GM12874 (cell line): ENCODE measurements around the gene SLC6A6.

ENCODE experiments used
- TF ChIP-seq, protein P1 (sequence below): IDR thresholded peaks from 2 replicates; pipeline ENCODE4 v1.5.1; 2011; ENCODE audit warnings: low read depth, mild to moderate bottlenecking, control low read depth, low read length, moderate library complexity; ENCODE audit not compliant: insufficient read depth

The SLC6A6 gene

GRCh38 chr3:14424711-14425580, 22.5 kb downstream of the SLC6A6 start:
- TF ChIP-seq, protein P1, sequence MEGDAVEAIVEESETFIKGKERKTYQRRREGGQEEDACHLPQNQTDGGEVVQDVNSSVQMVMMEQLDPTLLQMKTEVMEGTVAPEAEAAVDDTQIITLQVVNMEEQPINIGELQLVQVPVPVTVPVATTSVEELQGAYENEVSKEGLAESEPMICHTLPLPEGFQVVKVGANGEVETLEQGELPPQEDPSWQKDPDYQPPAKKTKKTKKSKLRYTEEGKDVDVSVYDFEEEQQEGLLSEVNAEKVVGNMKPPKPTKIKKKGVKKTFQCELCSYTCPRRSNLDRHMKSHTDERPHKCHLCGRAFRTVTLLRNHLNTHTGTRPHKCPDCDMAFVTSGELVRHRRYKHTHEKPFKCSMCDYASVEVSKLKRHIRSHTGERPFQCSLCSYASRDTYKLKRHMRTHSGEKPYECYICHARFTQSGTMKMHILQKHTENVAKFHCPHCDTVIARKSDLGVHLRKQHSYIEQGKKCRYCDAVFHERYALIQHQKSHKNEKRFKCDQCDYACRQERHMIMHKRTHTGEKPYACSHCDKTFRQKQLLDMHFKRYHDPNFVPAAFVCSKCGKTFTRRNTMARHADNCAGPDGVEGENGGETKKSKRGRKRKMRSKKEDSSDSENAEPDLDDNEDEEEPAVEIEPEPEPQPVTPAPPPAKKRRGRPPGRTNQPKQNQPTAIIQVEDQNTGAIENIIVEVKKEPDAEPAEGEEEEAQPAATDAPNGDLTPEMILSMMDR = no peak

GRCh38 chr3:14425581-14426304, 23.3 kb downstream of the SLC6A6 start:
- TF ChIP-seq, protein P1 = no peak

DNA sequence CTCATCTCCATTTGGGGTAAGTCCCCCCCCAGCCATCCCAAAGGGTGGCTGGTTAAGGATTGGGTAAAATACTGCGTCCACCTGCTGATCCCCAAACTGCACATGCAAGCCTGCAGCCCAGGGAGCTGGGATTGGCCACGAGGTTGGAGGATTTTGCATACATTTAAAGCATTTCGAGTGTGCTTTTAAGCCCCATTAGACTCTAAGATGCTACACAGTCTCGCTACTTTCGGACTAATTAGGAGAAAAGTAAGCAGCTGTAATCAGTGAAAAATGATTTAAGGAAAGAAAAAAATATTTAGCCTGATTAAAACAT, 23.9 kb downstream of the SLC6A6 start:
- TF ChIP-seq, protein P1 = no peak

GRCh38 chr3:14428087-14429033, 26.0 kb downstream of the SLC6A6 start:
- TF ChIP-seq, protein P1 = no peak

- TF ChIP-seq, protein P1 = no peak
Observed at GRCh38 chr3:14429237-14429636, 26.8 kb downstream of the SLC6A6 start.

DNA sequence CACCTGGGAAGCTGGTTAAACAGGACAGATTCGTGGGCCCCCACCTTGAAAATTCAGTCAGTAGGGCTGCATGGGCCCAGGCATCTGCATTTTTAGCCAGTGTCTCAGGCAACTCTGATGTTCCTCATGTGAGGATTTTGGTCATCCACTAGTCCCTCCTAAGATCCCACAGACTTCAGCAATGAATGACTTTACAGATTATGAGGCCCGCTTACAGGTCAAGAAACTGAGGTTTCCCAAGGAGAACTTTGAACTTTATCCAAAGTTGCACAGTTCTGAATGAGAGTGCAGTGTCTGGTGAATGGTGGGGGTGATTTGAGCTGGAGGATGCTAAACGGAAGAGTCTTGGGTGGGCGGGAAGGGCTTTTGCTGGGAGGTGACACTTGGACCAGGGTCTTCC, 27.2 kb downstream of the SLC6A6 start:
- TF ChIP-seq, protein P1 = no peak

DNA sequence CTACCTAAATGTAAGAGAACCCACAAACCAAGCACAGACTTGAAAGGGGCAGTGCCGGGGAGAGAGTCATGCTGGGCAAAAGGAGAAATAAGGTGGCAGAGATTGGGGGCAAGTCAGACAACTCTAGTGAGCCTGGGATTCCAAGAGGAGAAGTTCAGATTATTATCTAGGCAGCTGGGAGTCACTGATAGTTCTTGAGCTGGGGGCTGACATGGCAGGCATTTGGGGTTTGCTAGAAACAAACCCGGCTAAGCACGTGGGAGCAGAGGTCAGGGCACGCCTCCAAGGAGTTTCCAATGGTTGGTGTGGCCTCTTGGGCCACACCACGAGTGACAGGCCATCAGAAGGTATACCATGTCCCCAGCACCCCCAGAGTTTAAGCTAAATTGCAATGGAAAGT, 27.6 kb downstream of the SLC6A6 start:
- TF ChIP-seq, protein P1 = no peak
